ENCODE measurements around the gene PIGO.
A peak's percentile ranks its signal among the peaks of the same experiment; 100 is the strongest.

PIGO gene

DNA sequence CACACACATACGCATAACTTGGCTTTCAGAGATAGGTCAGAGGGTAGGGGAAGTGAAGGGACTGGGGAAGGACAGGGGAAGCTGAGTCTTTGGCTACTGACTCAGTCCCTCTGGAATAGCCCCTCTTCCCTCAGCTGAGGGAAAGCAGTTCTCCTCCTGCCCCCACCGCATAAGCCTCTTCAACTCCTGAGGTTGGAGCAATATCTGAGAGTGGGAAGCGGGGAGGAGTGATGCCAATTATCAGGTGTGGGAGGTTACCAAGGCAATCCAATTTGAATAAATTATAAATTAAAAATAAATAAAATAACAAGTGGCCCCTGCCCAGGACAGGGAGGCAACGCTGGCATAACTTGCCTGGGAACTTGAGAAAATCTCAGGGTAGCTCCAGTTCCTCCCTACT is 8.2 kb upstream of the PIGO start:
- no peak for DNase-seq
- Mint-ChIP-seq H3K9me3 (no peaks in the 10 kb centered on the region), H3K27me3 (ENCODE audit: low read depth, poor library complexity) (no peaks in the 10 kb centered on the region), H3K4me1 (peaks cover 56% of the 10 kb centered on the region), H3K4me3 (peak overlapping the region; percentile 98), H3K36me3 (ENCODE audit: low read depth) (peaks cover 41% of the 10 kb centered on the region), H3K27ac (peak overlapping the region; percentile 100)
- TF ChIP-seq, protein P1, sequence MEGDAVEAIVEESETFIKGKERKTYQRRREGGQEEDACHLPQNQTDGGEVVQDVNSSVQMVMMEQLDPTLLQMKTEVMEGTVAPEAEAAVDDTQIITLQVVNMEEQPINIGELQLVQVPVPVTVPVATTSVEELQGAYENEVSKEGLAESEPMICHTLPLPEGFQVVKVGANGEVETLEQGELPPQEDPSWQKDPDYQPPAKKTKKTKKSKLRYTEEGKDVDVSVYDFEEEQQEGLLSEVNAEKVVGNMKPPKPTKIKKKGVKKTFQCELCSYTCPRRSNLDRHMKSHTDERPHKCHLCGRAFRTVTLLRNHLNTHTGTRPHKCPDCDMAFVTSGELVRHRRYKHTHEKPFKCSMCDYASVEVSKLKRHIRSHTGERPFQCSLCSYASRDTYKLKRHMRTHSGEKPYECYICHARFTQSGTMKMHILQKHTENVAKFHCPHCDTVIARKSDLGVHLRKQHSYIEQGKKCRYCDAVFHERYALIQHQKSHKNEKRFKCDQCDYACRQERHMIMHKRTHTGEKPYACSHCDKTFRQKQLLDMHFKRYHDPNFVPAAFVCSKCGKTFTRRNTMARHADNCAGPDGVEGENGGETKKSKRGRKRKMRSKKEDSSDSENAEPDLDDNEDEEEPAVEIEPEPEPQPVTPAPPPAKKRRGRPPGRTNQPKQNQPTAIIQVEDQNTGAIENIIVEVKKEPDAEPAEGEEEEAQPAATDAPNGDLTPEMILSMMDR (IDR thresholded peaks at IDR 0.05): no peak

DNA sequence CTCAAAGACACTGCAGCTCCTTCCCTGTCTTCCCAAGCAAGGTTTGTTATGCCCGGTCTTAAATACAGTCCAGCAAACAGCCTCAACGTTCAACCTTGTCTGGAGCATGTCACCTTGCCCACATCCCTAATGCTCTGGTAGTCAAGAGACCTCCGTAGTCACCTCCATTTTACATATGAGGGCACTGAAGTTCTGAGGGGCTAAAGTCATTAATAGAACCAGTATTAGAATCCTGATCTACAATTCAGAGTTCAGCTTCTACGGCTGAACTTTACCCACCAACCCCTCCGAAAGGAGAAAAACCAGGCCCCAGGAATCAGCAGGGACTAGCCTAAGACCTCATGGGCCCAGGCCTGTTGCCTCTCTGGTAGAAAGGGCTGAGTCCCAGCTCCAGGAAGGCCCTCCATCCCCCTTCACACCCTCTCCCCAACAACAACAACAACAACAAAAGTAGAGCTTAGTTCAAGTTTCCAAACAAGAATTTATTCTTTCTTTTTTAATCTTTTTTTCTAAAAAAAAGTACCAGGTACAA is 7.3 kb upstream of the PIGO start:
- TF ChIP-seq, protein P1 (IDR thresholded peaks at IDR 0.05): no peak
- DNase-seq: no peak
- no peaks in the 10 kb centered on the region for H3K27me3 Mint-ChIP-seq (ENCODE audit: low read depth, poor library complexity)
- H3K4me3 Mint-ChIP-seq: peak overlapping the region; percentile 98
- peak overlapping the region; percentile 100 for H3K27ac Mint-ChIP-seq
- H3K36me3 Mint-ChIP-seq (ENCODE audit: low read depth): peaks cover 44% of the 10 kb centered on the region
- H3K9me3 Mint-ChIP-seq: no peaks in the 10 kb centered on the region
- H3K4me1 Mint-ChIP-seq: peaks cover 47% of the 10 kb centered on the region

DNA sequence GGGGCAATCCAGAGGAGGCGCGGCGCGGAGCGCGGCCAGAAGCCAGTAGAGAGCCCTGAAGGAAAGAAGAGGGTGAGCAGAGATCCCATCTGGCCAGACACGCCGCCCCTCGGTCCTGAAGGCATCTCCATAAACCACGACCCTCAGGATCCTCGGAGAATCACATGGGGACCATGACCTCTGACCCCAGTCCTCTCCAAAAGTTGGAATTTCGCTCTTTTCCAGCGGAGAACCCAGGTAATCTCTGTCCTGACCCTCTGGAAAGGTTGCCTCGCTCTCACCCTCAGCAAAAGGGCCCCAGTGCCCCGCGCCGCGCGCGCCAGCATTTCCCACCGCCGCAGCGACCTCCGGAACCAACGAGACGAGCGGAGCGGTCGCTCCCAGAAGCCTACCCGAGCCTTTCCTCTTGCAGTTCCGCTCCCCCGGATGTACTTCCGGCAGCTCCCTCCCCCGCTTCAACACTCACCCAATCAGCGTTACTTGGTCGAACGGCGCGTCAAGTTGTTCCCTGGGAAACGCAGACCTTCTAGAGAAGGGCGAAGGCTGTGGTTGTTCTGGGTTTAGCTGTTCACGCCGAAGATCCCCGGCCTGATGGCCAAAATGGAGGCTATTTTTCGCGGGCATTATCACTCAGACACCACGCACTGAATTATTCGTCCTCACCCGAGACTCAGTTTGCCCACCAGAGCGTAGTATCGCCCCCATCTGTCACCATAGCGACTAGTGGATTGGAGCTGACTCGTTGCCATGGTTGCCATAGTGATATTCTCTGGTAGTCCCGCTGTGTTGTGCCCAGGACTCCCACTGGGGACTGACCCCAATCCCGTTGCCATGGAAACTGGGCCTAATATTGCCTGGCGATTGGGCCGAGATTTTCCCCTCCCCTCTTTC is 6.6 kb upstream of the PIGO start, which contains the start of gene STOML2:
TSS of gene STOML2 (minus strand) at position 363 of the 891 bp plus-strand sequence. CDS start at position 326, 37 bp downstream.
- peak; percentile 89 for DNase-seq
- TF ChIP-seq, protein P1 (IDR thresholded peaks at IDR 0.05): no peak

DNA sequence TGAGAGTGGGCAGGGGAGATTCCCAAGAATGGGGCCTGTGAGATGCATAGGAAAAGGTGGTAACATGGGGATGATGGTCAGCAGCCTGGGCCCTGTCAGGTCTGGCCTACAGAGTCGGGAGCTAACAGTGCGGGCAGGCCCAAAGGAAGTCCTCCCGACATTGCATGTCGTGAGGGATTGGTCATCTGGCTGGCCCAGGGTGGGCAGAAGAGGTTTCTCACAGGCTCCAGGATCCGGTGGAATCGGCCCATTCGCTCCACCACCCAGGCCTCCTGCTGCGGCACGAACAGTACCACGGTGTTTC is 6.0 kb upstream of the PIGO start:
- no peak for DNase-seq
- Mint-ChIP-seq H3K27me3 (ENCODE audit: low read depth, poor library complexity) (no peaks in the 10 kb centered on the region), H3K27ac (peak overlapping the region; percentile 100), H3K4me3 (peak overlapping the region; percentile 98), H3K9me3 (no peaks in the 10 kb centered on the region), H3K4me1 (peaks cover 45% of the 10 kb centered on the region), H3K36me3 (ENCODE audit: low read depth) (peaks cover 44% of the 10 kb centered on the region)
- TF ChIP-seq, protein P1 (IDR thresholded peaks at IDR 0.05): no peak

More for the DNA sequence above, 6.6 kb upstream of the PIGO start, which contains the start of gene STOML2:
- peak within 1 kb of the TSS; percentile 98 for H3K4me3 Mint-ChIP-seq
- H3K27me3 Mint-ChIP-seq (ENCODE audit: low read depth, poor library complexity): no peaks in the 10 kb centered on the region
- no peaks in the 10 kb centered on the region for H3K9me3 Mint-ChIP-seq
- peaks cover 44% of the 10 kb centered on the region for H3K36me3 Mint-ChIP-seq (ENCODE audit: low read depth)
- H3K4me1 Mint-ChIP-seq: peaks cover 45% of the 10 kb centered on the region
- peak within 1 kb of the TSS; percentile 100 for H3K27ac Mint-ChIP-seq

DNA sequence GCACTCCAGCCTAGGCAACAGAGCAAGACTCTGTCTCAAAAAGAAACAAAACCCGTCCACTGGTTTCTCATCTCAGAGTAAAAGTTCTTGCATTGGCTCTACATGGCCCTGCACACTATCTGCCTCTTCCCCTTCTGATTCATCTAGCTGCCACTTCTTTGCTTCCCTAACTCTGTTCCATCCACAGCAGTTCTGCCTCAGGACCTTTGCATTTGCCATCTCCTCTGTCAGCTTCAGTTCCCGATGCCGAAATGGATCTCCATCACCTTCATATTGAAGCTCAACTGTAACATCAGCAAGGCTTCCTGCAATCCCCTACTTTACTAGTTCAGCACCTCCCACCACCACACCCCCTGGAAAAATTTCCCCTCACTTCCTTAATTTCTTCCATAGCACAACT is 1.2 kb upstream of the PIGO start:
- peak overlapping the region; percentile 60 for H3K4me3 Mint-ChIP-seq
- H3K27ac Mint-ChIP-seq: no peak overlapping the region

More for the DNA sequence above, 1.2 kb upstream of the PIGO start:
- H3K27me3 Mint-ChIP-seq (ENCODE audit: low read depth, poor library complexity): no peaks in the 10 kb centered on the region
- DNase-seq: no peak
- H3K4me1 Mint-ChIP-seq: peaks cover 34% of the 10 kb centered on the region
- peaks cover 23% of the 10 kb centered on the region for H3K36me3 Mint-ChIP-seq (ENCODE audit: low read depth)
- no peaks in the 10 kb centered on the region for H3K9me3 Mint-ChIP-seq
- TF ChIP-seq, protein P1 (IDR thresholded peaks at IDR 0.05): no peak

Data from nephron progenitor cell (in vitro differentiated cells).